ENCODE measurements around the gene STAT3.
A peak's percentile ranks its signal among the peaks of the same experiment; 100 is the strongest.

STAT3 gene

DNA sequence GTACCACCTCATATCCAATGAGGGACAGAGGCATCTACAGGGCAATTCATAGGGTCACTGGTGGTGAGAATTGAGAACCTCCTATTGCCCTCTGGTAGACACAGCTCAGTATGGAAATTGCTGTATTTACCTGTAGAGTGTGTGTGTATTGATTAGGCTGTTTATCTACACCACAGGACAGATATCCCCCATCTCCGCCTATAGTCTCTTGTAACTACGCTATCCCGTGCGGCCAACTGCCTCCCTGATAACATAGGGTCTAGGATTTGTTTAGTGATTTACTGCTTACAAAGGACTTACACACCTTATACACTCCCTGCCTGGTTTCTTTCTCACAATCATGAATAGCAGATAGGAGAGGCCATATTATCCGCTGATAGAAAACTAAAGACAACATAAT lies 1.7 kb upstream of the STAT3 start:
- no peak for DNase-seq (ENCODE audit: low read depth, low spot score)
- ChIA-PET POLR2A (interaction anchor here (0.7 kb wide), 1 partner anchor 10 kb away, joined by 3 read pairs; no protein-coding TSS in a partner anchor), CTCF (interaction anchor here (0.7 to 3.0 kb wide), 5 partner anchors 8 to 137 kb away, joined by 3 to 14 read pairs (median 4); no protein-coding TSS in a partner anchor)
- no peak overlapping the region for H3K4me3 ChIP-seq (ENCODE audit: low read depth, low read length)
- no peak for TF ChIP-seq CTCF (IDR thresholded peaks at IDR 0.05; ENCODE audit: insufficient read depth, low read length, missing control alignments)

DNA sequence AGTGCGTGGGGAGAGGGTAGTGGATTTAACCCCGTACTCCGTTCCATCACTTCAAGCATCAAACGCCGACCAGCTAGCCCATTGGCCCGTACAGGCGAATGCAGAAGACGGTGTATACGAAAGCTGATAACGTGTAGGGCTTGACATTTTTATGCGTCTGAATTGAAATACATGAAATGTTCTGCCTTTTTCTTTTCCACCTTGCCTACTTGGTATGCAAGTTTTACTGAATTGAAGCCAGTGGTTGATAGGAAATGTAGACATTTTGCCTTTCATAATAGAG lies 834 bp upstream of the STAT3 start:
- DNase-seq (ENCODE audit: low read depth, low spot score) = no peak
- peak overlapping the region; percentile 40 for H3K4me3 ChIP-seq (ENCODE audit: low read depth, low read length)
- POLR2A ChIA-PET = interaction anchor here (0.6 to 1.6 kb wide), 9 partner anchors 10 to 129 kb away, joined by 3 to 10 read pairs (median 4); partner anchors contain the start of gene CAVIN1
- CTCF ChIA-PET = interaction anchor here (0.8 to 3.0 kb wide), 8 partner anchors 9 to 269 kb away, joined by 3 to 14 read pairs (median 4); no protein-coding TSS in a partner anchor
- TF ChIP-seq CTCF (IDR thresholded peaks at IDR 0.05; ENCODE audit: insufficient read depth, low read length, missing control alignments) = no peak

GRCh38 chr17:42387661-42388380 lies 421 bp downstream of the STAT3 start:
- no peak for DNase-seq (ENCODE audit: low read depth, low spot score)
- ChIA-PET POLR2A (interaction anchor here (0.7 to 1.6 kb wide), 10 partner anchors 11 to 132 kb away, joined by 3 to 10 read pairs (median 4); partner anchors contain the start of gene CAVIN1), CTCF (interaction anchor here (0.8 to 3.0 kb wide), 10 partner anchors 10 to 267 kb away, joined by 3 to 14 read pairs (median 4); no protein-coding TSS in a partner anchor)
- no peak for TF ChIP-seq CTCF (IDR thresholded peaks at IDR 0.05; ENCODE audit: insufficient read depth, low read length, missing control alignments)
- peak overlapping the region; percentile 96 for H3K4me3 ChIP-seq (ENCODE audit: low read depth, low read length)

DNA sequence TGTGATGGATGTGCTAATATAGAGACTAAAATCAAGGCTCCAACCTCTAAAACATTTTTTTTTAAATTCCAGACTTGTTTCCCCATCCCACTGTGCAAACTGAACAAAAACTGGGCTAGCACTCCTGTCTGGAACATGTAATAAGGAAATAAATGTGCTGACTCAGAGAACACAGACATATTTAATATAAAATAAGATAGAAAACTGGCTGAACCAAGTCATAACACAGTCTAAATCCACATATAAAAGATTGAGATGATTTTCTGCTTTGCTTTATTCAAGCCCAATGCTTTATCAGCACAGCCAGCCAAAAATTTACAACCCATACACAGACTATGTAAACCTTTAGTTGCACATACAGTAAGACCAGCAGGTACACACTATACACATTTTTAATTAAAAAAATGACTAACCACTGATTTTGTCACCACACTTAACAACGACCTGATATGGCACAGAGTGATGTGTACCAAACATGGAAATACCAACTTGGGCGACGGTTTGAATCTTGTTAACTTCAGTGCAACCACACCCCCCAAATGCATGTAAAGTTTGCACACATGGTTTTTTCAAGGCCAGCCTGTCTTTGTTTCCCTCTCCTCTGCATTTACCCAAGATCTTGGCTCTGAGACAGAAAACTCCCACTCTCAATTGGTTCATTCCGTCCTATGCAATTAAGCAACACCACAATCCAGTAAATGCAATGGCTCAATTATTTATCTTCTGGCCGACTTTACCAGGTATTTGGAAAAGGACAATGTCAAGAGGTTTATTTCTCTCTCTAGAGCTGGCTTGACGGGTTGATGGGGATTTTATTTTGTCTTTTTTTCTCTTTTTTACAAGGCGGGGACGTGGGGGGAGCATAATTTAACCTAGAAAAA lies 1.2 kb downstream of the STAT3 start:
- ChIA-PET CTCF (interaction anchor here (0.8 to 3.0 kb wide), 3 partner anchors 11 to 65 kb away, joined by 3 to 14 read pairs (median 5); no protein-coding TSS in a partner anchor), POLR2A (no interaction called here)
- no peak for TF ChIP-seq CTCF (IDR thresholded peaks at IDR 0.05; ENCODE audit: insufficient read depth, low read length, missing control alignments)
- no peak for DNase-seq (ENCODE audit: low read depth, low spot score)
- H3K4me3 ChIP-seq (ENCODE audit: low read depth, low read length) = peak overlapping the region; percentile 96

DNA sequence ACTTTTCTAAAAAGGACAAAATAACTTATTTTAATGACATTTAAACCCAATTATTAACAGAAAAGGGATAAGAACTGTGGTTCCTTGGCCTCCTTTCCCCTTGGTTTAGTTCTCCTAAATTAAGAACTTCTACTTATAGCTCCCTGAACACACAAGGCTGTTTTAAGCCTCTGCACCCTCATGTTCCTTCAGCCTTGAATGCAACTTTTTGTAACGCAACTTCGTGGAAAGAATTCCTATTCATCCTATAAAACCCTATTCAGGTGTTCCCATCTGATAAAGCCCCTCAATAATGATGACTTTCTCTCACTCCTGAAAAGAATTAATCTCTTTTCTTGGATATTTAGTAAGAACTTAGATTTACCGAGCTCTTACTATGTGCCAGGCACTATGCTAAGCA lies 6.3 kb downstream of the STAT3 start:
- POLR2A ChIA-PET = no interaction called here
- H3K4me3 ChIP-seq (ENCODE audit: low read depth, low read length) = no peak overlapping the region
- TF ChIP-seq CTCF (IDR thresholded peaks at IDR 0.05; ENCODE audit: insufficient read depth, low read length, missing control alignments) = no peak
- CTCF ChIA-PET = no interaction called here
- DNase-seq (ENCODE audit: low read depth, low spot score) = no peak

DNA sequence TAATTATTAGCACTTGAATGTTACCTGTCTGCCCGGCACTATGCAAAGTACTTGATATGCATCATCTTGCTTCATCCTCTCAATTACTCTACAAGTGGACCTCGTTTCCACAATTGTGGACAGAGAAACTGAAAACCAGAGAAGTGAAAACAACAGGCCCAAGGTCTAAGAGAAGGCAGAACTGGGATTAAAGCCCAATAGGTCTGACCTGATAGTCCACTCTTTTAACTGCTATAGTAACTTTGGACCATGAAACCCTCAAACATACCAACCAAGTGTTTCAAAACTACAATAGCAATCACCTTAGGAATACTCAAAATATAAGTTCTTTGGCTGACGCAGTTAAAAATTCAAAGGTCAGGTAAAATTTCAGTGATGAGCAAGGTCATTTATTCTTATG lies 7.3 kb downstream of the STAT3 start:
- ChIA-PET POLR2A (no interaction called here), CTCF (no interaction called here)
- no peak for TF ChIP-seq CTCF (IDR thresholded peaks at IDR 0.05; ENCODE audit: insufficient read depth, low read length, missing control alignments)
- no peak overlapping the region for H3K4me3 ChIP-seq (ENCODE audit: low read depth, low read length)
- no peak for DNase-seq (ENCODE audit: low read depth, low spot score)
